HG02884 (cell line): ENCODE results near the gene ADGRG1.

Experiments used
- ATAC-seq: cut with Tn5 transposase; IDR thresholded peaks from one replicate; pipeline ENCODE4 v1.9.1; 2021; ENCODE audit warnings: mild to moderate bottlenecking, moderate library complexity; ENCODE audit not compliant: unreplicated experiment

Gene ADGRG1

DNA sequence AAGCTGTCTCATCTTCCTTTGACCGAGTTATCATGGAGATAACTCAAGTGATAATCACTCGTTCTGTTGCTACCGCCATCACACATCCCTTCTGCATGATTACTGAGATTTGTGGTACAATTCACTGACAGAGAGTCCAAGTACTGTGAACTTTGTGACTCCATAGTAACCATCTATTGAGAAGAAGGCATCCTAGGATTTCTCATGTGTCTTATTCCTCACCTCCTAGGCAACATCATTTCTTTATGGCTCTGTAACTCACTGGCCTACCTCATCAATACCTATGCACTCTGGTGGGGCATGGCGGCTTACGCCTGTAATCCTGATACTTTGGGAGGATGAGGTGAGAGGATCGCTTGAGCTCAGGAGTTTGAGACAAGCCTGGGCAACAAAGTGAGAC, 85.6 kb downstream of the ADGRG1 start:
- no peak for ATAC-seq
